Mammary epithelial cell (primary cell): Measurements from ENCODE around the gene UHRF2.

Source experiments
- CTCF ChIP-seq, 2 donors: IDR thresholded peaks in 1 of 2; conservative IDR thresholded peaks in 1 of 2; 2 replicates each; pipeline ENCODE4 v1.5.1; 2011 to 2012; ENCODE audit warnings: inconsistent platforms in 2 of 2, low read length in 2 of 2, mild to moderate bottlenecking in 2 of 2, control low read depth in 1 of 2, low read depth in 1 of 2; ENCODE audit not compliant: insufficient read depth in 1 of 2; ENCODE audit errors: extremely low read depth in 1 of 2
- EZH2 ChIP-seq: IDR thresholded peaks from 2 replicates; pipeline ENCODE4 v1.6.1; 2012; ENCODE audit warnings: low read length, inconsistent platforms, borderline replicate concordance

DNA sequence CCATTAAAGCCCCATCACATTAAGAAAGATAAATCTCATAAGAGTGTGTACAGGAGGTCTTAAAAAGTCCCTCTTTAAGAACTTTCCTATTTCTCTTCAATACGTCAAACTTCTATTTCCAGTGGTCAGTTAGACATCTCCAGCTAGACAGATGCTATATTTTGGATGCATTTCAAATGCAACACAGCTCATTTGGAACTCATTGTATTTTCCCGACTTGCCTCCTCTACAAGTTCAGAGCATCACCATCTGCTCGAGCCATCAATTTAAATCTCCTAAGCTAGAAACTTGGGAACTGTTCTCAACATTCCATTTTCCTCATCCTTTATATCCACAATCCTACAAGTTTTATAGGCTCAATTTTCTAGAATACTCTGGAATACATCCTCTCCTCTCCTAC, 3.2 kb upstream of the UHRF2 start:
- TF ChIP-seq EZH2 = no peak
- no peak for TF ChIP-seq CTCF (conservative IDR thresholded peaks at IDR 0.05 in 1 of 2, IDR thresholded peaks at IDR 0.05 in 1 of 2; ENCODE audit: extremely low read depth in 1 of 2, insufficient read depth in 1 of 2, low read depth in 1 of 2, low read length in 2 of 2)
